Gastroesophageal sphincter (tissue), 3 donors: Measurements from ENCODE around the gene SPATA9.

Experiments
- CTCF ChIP-seq, 4 experiments: fragments of 200-600 bp in 2 of 4; fragments of 450-650 bp in 2 of 4; sonication (generic) in 1 of 4; IDR thresholded peaks; one replicate each; pipeline ENCODE4 v1.5.1; 2017 to 2019; ENCODE audit warnings: antibody characterized with exemption in 4 of 4, mild to moderate bottlenecking in 2 of 4, moderate library complexity in 2 of 4
- POLR2AphosphoS5 ChIP-seq: sonication (generic); formaldehyde crosslinking; IDR thresholded peaks from one replicate; pipeline ENCODE4 v1.6.1; 2017; ENCODE audit warnings: antibody characterized with exemption

GRCh38 chr5:95649274-95649673 is 33.5 kb downstream of the SPATA9 start:
- TF ChIP-seq CTCF (IDR thresholded peaks at IDR 0.05) (peak in 2 of 4 experiments; percentile 6 to 8), POLR2AphosphoS5 (no peak)
